ENCODE measurements around the gene SEH1L. TPM values are rescaled to one million over a fixed set of nuclear protein-coding genes. Genes with fewer than 3 reads are reported as not detected.
"Not testable (repeated sequence)": the region's sequence is repeated elsewhere in the genome, so short reads cannot be mapped to it uniquely, and the experiment has no call there.

SEH1L gene
- total and polyA plus RNA-seq, 2 donors, result 18.1 to 26.6 TPM

GRCh38 chr18:12960853-12961397 lies 13.1 kb downstream of the SEH1L start:
- 58% methylated on average over 6 of the region's 6 CpGs for WGBS
- no peak overlapping the region for H3K4me3 ChIP-seq (ENCODE audit: low read depth, low read length)
- peak; percentile 11 for DNase-seq (ENCODE audit: extremely low spot score)

GRCh38 chr18:12963069-12963468 lies 15.3 kb downstream of the SEH1L start:
- H3K27ac ChIP-seq (ENCODE audit: low read depth), result no peak overlapping the region
- no peaks in the 10 kb centered on the region for H3K36me3 ChIP-seq (ENCODE audit: insufficient read depth)
- no peak for DNase-seq (ENCODE audit: extremely low spot score)
- 82% methylated on average over 1 of the region's 1 CpG for WGBS
- H3K4me1 ChIP-seq (ENCODE audit: insufficient read depth), result no peaks in the 10 kb centered on the region
- H3K4me3 ChIP-seq (ENCODE audit: low read depth, low read length), result no peak overlapping the region

More at GRCh38 chr18:12960853-12961397, 13.1 kb downstream of the SEH1L start:
- H3K27ac ChIP-seq (ENCODE audit: low read depth), result no peak overlapping the region
- no peaks in the 10 kb centered on the region for H3K4me1 ChIP-seq (ENCODE audit: insufficient read depth)
- no peaks in the 10 kb centered on the region for H3K36me3 ChIP-seq (ENCODE audit: insufficient read depth)

GRCh38 chr18:12968115-12968514 lies 20.3 kb downstream of the SEH1L start:
- Histone ChIP-seq H3K4me3 (ENCODE audit: low read depth, low read length) (no peak overlapping the region), H3K36me3 (ENCODE audit: insufficient read depth) (no peaks in the 10 kb centered on the region), H3K27ac (ENCODE audit: low read depth) (no peak overlapping the region), H3K4me1 (ENCODE audit: insufficient read depth) (no peaks in the 10 kb centered on the region)
- no peak for DNase-seq (ENCODE audit: extremely low spot score)
- WGBS, result 93% methylated on average over 4 of the region's 4 CpGs

GRCh38 chr18:12968619-12969018 lies 20.8 kb downstream of the SEH1L start:
- H3K36me3 ChIP-seq (ENCODE audit: insufficient read depth), result no peaks in the 10 kb centered on the region
- no peak overlapping the region for H3K4me3 ChIP-seq (ENCODE audit: low read depth, low read length)
- 94% methylated on average over 6 of the region's 6 CpGs for WGBS
- no peak for DNase-seq (ENCODE audit: extremely low spot score)
- no peak overlapping the region for H3K27ac ChIP-seq (ENCODE audit: low read depth)
- no peaks in the 10 kb centered on the region for H3K4me1 ChIP-seq (ENCODE audit: insufficient read depth)

- no peak for DNase-seq (ENCODE audit: extremely low spot score)
- Histone ChIP-seq H3K36me3 (ENCODE audit: insufficient read depth) (no peaks in the 10 kb centered on the region), H3K4me1 (ENCODE audit: insufficient read depth) (no peaks in the 10 kb centered on the region), H3K4me3 (ENCODE audit: low read depth, low read length) (no peak overlapping the region), H3K27ac (ENCODE audit: low read depth) (no peak overlapping the region)
- WGBS, result 82% methylated on average over 4 of the region's 4 CpGs
These were observed 25.9 kb downstream of the SEH1L start for GRCh38 chr18:12973562-12974213.

GRCh38 chr18:12975488-12975887 lies 27.7 kb downstream of the SEH1L start:
- 97% methylated on average over 6 of the region's 6 CpGs for WGBS
- Histone ChIP-seq H3K4me1 (ENCODE audit: insufficient read depth) (no peaks in the 10 kb centered on the region), H3K27ac (ENCODE audit: low read depth) (no peak overlapping the region), H3K4me3 (ENCODE audit: low read depth, low read length) (no peak overlapping the region), H3K36me3 (ENCODE audit: insufficient read depth) (no peaks in the 10 kb centered on the region)
- DNase-seq (ENCODE audit: extremely low spot score), result no peak

GRCh38 chr18:12976305-12976704 lies 28.5 kb downstream of the SEH1L start:
- 87% methylated on average over 12 of the region's 12 CpGs for WGBS
- H3K4me1 ChIP-seq (ENCODE audit: insufficient read depth), result no peaks in the 10 kb centered on the region

GRCh38 chr18:12980065-12980464 lies 32.3 kb downstream of the SEH1L start:
- not testable (repeated sequence) for H3K27ac ChIP-seq (ENCODE audit: low read depth); H3K4me1 ChIP-seq (ENCODE audit: insufficient read depth); DNase-seq (ENCODE audit: extremely low spot score); H3K4me3 ChIP-seq (ENCODE audit: low read depth, low read length); H3K36me3 ChIP-seq (ENCODE audit: insufficient read depth)
- 92% methylated on average over 28 of the region's 34 CpGs for WGBS

More at GRCh38 chr18:12976305-12976704, 28.5 kb downstream of the SEH1L start:
- H3K36me3 ChIP-seq (ENCODE audit: insufficient read depth), result no peaks in the 10 kb centered on the region
- no peak overlapping the region for H3K4me3 ChIP-seq (ENCODE audit: low read depth, low read length)
- DNase-seq (ENCODE audit: extremely low spot score), result no peak
- no peak overlapping the region for H3K27ac ChIP-seq (ENCODE audit: low read depth)

- Histone ChIP-seq H3K4me1 (ENCODE audit: insufficient read depth) (no peaks in the 10 kb centered on the region), H3K27ac (ENCODE audit: low read depth) (no peak overlapping the region), H3K4me3 (ENCODE audit: low read depth, low read length) (no peak overlapping the region), H3K36me3 (ENCODE audit: insufficient read depth) (no peaks in the 10 kb centered on the region)
- 86% methylated on average over 8 of the region's 8 CpGs for WGBS
- DNase-seq (ENCODE audit: extremely low spot score), result no peak
These were observed 41.7 kb downstream of the SEH1L start for GRCh38 chr18:12989397-12990122.

- no peak overlapping the region for H3K27ac ChIP-seq (ENCODE audit: low read depth)
- H3K36me3 ChIP-seq (ENCODE audit: insufficient read depth), result no peaks in the 10 kb centered on the region
- no peaks in the 10 kb centered on the region for H3K4me1 ChIP-seq (ENCODE audit: insufficient read depth)
- H3K4me3 ChIP-seq (ENCODE audit: low read depth, low read length), result peak overlapping the region; percentile 61
- DNase-seq (ENCODE audit: extremely low spot score), result no peak
- 51% methylated on average over 2 of the region's 2 CpGs for WGBS
These were observed 42.3 kb downstream of the SEH1L start for GRCh38 chr18:12990123-12990475.

- peak overlapping the region; percentile 15 for H3K27ac ChIP-seq (ENCODE audit: low read depth)
- H3K4me3 ChIP-seq (ENCODE audit: low read depth, low read length), result peak overlapping the region; percentile 61
- no peaks in the 10 kb centered on the region for H3K4me1 ChIP-seq (ENCODE audit: insufficient read depth)
- H3K36me3 ChIP-seq (ENCODE audit: insufficient read depth), result no peaks in the 10 kb centered on the region
- DNase-seq (ENCODE audit: extremely low spot score), result no peak
- 1% methylated on average over 11 of the region's 11 CpGs for WGBS
These were observed 42.8 kb downstream of the SEH1L start for GRCh38 chr18:12990641-12990966.

- Histone ChIP-seq H3K4me1 (ENCODE audit: insufficient read depth) (no peaks in the 10 kb centered on the region), H3K36me3 (ENCODE audit: insufficient read depth) (no peaks in the 10 kb centered on the region), H3K27ac (ENCODE audit: low read depth) (peak within 1 kb of the TSS; percentile 15), H3K4me3 (ENCODE audit: low read depth, low read length) (peak within 1 kb of the TSS; percentile 61)
- under 1% methylated on average over 73 of the region's 73 CpGs for WGBS
- DNase-seq (ENCODE audit: extremely low spot score), result peak; percentile 97
These were observed 43.4 kb downstream of the SEH1L start, which contains the start of gene CEP192 for GRCh38 chr18:12990967-12991820. TSS of gene CEP192 (plus strand) at chr18:12991362. CDS start at chr18:12999425, 8,063 bp downstream.

- no peak for DNase-seq (ENCODE audit: extremely low spot score)
- Histone ChIP-seq H3K4me3 (ENCODE audit: low read depth, low read length) (peak overlapping the region; percentile 57), H3K36me3 (ENCODE audit: insufficient read depth) (no peaks in the 10 kb centered on the region), H3K27ac (ENCODE audit: low read depth) (peak overlapping the region; percentile 3), H3K4me1 (ENCODE audit: insufficient read depth) (no peaks in the 10 kb centered on the region)
- under 1% methylated on average over 7 of the region's 7 CpGs for WGBS
These were observed 44.0 kb downstream of the SEH1L start for GRCh38 chr18:12991821-12992179.
